ENCODE results near the gene DTYMK.
"Not testable (repeated sequence)": the region's sequence is repeated elsewhere in the genome, so short reads cannot be mapped to it uniquely, and the experiment has no call there.

Gene DTYMK

GRCh38 chr2:241673189-241673663 lies 13.4 kb downstream of the DTYMK start:
- DNase-seq (ENCODE audit: low read depth in 3 of 3, low spot score in 1 of 3) = no peak

- DNase-seq (ENCODE audit: low read depth in 3 of 3, low spot score in 1 of 3) = no peak
Observed at GRCh38 chr2:241672243-241673188, 14.1 kb downstream of the DTYMK start.

GRCh38 chr2:241671457-241672240 lies 15.0 kb downstream of the DTYMK start:
- no peak for DNase-seq (ENCODE audit: low read depth in 3 of 3, low spot score in 1 of 3)

GRCh38 chr2:241670333-241671110 lies 16.1 kb downstream of the DTYMK start:
- DNase-seq (ENCODE audit: low read depth in 3 of 3, low spot score in 1 of 3) = no peak

GRCh38 chr2:241668839-241669238 lies 17.8 kb downstream of the DTYMK start:
- DNase-seq (ENCODE audit: low read depth in 3 of 3, low spot score in 1 of 3) = no peak

- no peak for DNase-seq (ENCODE audit: low read depth in 3 of 3, low spot score in 1 of 3)
Observed at GRCh38 chr2:241668354-241668753, 18.3 kb downstream of the DTYMK start.

- no peak for DNase-seq (ENCODE audit: low read depth in 3 of 3, low spot score in 1 of 3)
Observed at GRCh38 chr2:241666627-241667400, 19.8 kb downstream of the DTYMK start.

GRCh38 chr2:241665731-241666440 lies 20.7 kb downstream of the DTYMK start:
- DNase-seq (ENCODE audit: low read depth in 3 of 3, low spot score in 1 of 3) = no peak

- not testable (repeated sequence) for DNase-seq (ENCODE audit: low read depth in 3 of 3, low spot score in 1 of 3)
Observed at GRCh38 chr2:241662731-241663130, 23.9 kb downstream of the DTYMK start.

GRCh38 chr2:241660593-241661213 lies 25.9 kb downstream of the DTYMK start:
- DNase-seq (ENCODE audit: low read depth in 3 of 3, low spot score in 1 of 3) = no peak

GRCh38 chr2:241659150-241659739 lies 27.4 kb downstream of the DTYMK start:
- peak in 1 of 3 donors; percentile 21 for DNase-seq (ENCODE audit: low read depth in 3 of 3, low spot score in 1 of 3)

- DNase-seq (ENCODE audit: low read depth in 3 of 3, low spot score in 1 of 3) = no peak
Observed at GRCh38 chr2:241658296-241658695, 28.3 kb downstream of the DTYMK start.

GRCh38 chr2:241657786-241658254 lies 28.8 kb downstream of the DTYMK start:
- no peak for DNase-seq (ENCODE audit: low read depth in 3 of 3, low spot score in 1 of 3)

- DNase-seq (ENCODE audit: low read depth in 3 of 3, low spot score in 1 of 3) = no peak
Observed at GRCh38 chr2:241656190-241656741, 30.3 kb downstream of the DTYMK start.

- DNase-seq (ENCODE audit: low read depth in 3 of 3, low spot score in 1 of 3) = no peak
Observed at GRCh38 chr2:241655516-241656189, 31.0 kb downstream of the DTYMK start.

GRCh38 chr2:241654551-241654950 lies 32.1 kb downstream of the DTYMK start:
- DNase-seq (ENCODE audit: low read depth in 3 of 3, low spot score in 1 of 3) = no peak

- no peak for DNase-seq (ENCODE audit: low read depth in 3 of 3, low spot score in 1 of 3)
Observed at GRCh38 chr2:241653210-241653750, 33.3 kb downstream of the DTYMK start.

- DNase-seq (ENCODE audit: low read depth in 3 of 3, low spot score in 1 of 3) = no peak
Observed at GRCh38 chr2:241652722-241653121, 33.9 kb downstream of the DTYMK start.
